ENCODE results near the gene VTN. TPM values are rescaled to one million over a fixed set of nuclear protein-coding genes. Genes with fewer than 3 reads are reported as not detected.

VTN gene
- total and polyA plus RNA-seq, 2 donors (not counting 1 experiment from before 2014, with no cell fraction given): 0.34 to 0.36 TPM

DNA sequence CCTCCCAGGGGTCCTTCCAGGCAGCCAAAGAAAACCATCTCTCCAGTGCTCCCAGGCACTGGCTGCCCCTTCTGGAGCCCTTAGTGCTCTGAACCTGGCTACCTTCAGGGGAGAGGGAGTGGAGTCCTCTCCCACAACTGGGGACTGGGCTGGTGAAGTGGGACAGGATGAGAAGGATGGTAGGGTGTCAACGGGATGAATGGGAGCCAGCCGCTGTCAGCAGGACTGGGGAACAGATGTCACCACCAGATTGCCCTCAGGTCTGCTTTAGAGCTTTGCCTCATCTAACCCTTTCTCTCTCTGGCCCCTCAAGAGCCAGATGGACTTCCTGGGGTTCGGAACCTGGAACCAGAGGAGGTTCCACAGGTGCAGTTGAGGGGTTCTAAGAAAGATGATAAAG, 4.6 kb downstream of the VTN start:
- Mint-ChIP-seq H3K27ac (no peak overlapping the region), H3K27me3 (no peaks in the 10 kb centered on the region), H3K4me3 (no peak overlapping the region), H3K9me3 (ENCODE audit: insufficient read depth) (no peaks in the 10 kb centered on the region), H3K4me1 (peaks cover under 1% of the 10 kb centered on the region)
- Histone ChIP-seq H3K9ac (ENCODE audit: low read length) (no peak overlapping the region), H3K27ac (ENCODE audit: low read length in 2 of 2) (no peak overlapping the region), H3K36me3 (replicated peaks in 1 of 2; ENCODE audit: control extremely low read depth in 1 of 2, control insufficient read depth in 1 of 2, extremely low read depth in 1 of 2, insufficient read depth in 2 of 2, low read length in 1 of 2) (peaks cover 0 to 43% of the 10 kb centered on the region in 2 experiments), H3K27me3 (replicated peaks in 1 of 4; ENCODE audit: control extremely low read depth in 1 of 4, control insufficient read depth in 3 of 4, insufficient read depth in 4 of 4, low read length in 3 of 4) (no peaks in the 10 kb centered on the region), H4K20me1 (ENCODE audit: control insufficient read depth, insufficient read depth, low read length, poor library complexity, severe bottlenecking) (peaks cover 9% of the 10 kb centered on the region), H3K4me1 (ENCODE audit: control insufficient read depth in 2 of 2, insufficient read depth in 2 of 2, low read length in 2 of 2) (no peaks in the 10 kb centered on the region), H3K79me2 (ENCODE audit: control insufficient read depth, insufficient read depth, low read length) (no peaks in the 10 kb centered on the region), H3K9me3 (ENCODE audit: control extremely low read depth in 1 of 3, control insufficient read depth in 2 of 3, insufficient read depth in 1 of 3, low read length in 2 of 3) (no peaks in the 10 kb centered on the region), H2AFZ (ENCODE audit: insufficient read depth, low read depth, low read length, poor library complexity, severe bottlenecking) (no peak overlapping the region), H3K4me3 (ENCODE audit: control extremely low read depth in 1 of 5, extremely low read depth in 1 of 5, insufficient read depth in 1 of 5, low read depth in 2 of 5, low read length in 4 of 5) (no peak overlapping the region), H3K4me2 (replicated peaks; ENCODE audit: low read depth, low read length, poor library complexity, severe bottlenecking) (no peak overlapping the region)
- POLR2A ChIA-PET: no interaction called here
- DNase-seq (no peak), ATAC-seq (ENCODE audit: low read depth) (no peak)
- intact Hi-C loops (cut with micrococcal nuclease): no loop called here
- TF ChIP-seq EZH2 (IDR thresholded peaks at IDR 0.05; ENCODE audit: borderline replicate concordance, insufficient read depth, low read depth, low read length, poor library complexity, severe bottlenecking): no peak
- TF ChIP-seq, protein P1, sequence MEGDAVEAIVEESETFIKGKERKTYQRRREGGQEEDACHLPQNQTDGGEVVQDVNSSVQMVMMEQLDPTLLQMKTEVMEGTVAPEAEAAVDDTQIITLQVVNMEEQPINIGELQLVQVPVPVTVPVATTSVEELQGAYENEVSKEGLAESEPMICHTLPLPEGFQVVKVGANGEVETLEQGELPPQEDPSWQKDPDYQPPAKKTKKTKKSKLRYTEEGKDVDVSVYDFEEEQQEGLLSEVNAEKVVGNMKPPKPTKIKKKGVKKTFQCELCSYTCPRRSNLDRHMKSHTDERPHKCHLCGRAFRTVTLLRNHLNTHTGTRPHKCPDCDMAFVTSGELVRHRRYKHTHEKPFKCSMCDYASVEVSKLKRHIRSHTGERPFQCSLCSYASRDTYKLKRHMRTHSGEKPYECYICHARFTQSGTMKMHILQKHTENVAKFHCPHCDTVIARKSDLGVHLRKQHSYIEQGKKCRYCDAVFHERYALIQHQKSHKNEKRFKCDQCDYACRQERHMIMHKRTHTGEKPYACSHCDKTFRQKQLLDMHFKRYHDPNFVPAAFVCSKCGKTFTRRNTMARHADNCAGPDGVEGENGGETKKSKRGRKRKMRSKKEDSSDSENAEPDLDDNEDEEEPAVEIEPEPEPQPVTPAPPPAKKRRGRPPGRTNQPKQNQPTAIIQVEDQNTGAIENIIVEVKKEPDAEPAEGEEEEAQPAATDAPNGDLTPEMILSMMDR (IDR thresholded peaks at IDR 0.05): no peak
- WGBS (ENCODE audit: insufficient coverage): no CpG with 5 or more reads among the region's 3 CpGs
- CTCF ChIA-PET: interaction anchor here (0.7 kb wide), 1 partner anchor 252 kb away, joined by 3 read pairs; no protein-coding TSS in a partner anchor

DNA sequence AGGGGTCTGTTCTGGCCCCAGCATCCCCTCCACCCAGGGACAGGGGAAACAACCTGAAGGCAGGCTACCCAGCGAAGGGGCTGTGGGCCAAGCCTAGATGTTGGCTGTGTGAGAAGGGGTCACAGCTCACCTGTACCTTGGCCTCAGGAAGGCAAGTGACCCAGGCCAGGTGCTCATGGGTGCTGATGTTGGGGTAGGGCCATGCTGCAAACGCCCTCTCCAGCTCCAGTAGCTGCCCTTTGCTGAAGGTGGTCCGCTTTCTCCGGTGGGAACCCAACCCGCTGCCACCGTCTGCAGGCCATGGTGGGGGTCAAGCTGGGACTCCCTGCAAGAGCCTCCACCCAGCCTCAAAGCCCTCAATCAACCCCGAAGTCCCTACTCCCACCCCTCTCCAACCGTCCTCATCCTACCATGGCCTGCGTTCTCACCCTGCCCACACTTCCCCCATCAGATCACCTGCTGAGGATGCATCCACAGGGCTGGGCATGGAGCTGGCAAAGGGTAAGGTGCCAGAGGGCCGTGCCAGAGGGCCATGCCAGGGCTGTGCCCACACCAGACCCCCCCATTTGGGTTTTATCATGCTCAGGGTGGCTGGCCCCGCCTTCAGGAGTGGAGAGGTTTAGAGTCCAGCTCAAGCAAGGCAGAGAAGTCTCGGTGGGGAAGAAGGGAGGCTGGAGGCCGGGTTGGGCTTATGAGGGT, 5.3 kb downstream of the VTN start, which contains the start of gene SEBOX:
Gene SEBOX (minus strand): TSS at position 535 of the 699 bp plus-strand sequence. CDS start 48 bp downstream, at position 487.
- no peak for ATAC-seq (ENCODE audit: low read depth)
- peaks cover 0 to 49% of the 10 kb centered on the region in 2 experiments for H3K36me3 ChIP-seq (replicated peaks in 1 of 2; ENCODE audit: control extremely low read depth in 1 of 2, control insufficient read depth in 1 of 2, extremely low read depth in 1 of 2, insufficient read depth in 2 of 2, low read length in 1 of 2)
- H3K79me2 ChIP-seq (ENCODE audit: control insufficient read depth, insufficient read depth, low read length): no peaks in the 10 kb centered on the region
- H3K9me3 Mint-ChIP-seq (ENCODE audit: insufficient read depth): no peaks in the 10 kb centered on the region
- H3K27me3 Mint-ChIP-seq: no peaks in the 10 kb centered on the region
- no peak within 1 kb of the TSS for H3K4me2 ChIP-seq (replicated peaks; ENCODE audit: low read depth, low read length, poor library complexity, severe bottlenecking)
- no peaks in the 10 kb centered on the region for H3K4me1 Mint-ChIP-seq
- no peak within 1 kb of the TSS for H3K27ac ChIP-seq (ENCODE audit: low read length in 2 of 2)
- H3K9ac ChIP-seq (ENCODE audit: low read length): no peak within 1 kb of the TSS
- intact Hi-C loops (cut with micrococcal nuclease): no loop called here
- H3K4me1 ChIP-seq (ENCODE audit: control insufficient read depth in 2 of 2, insufficient read depth in 2 of 2, low read length in 2 of 2): no peaks in the 10 kb centered on the region
- no peaks in the 10 kb centered on the region for H3K27me3 ChIP-seq (replicated peaks in 1 of 4; ENCODE audit: control extremely low read depth in 1 of 4, control insufficient read depth in 3 of 4, insufficient read depth in 4 of 4, low read length in 3 of 4)
- H3K27ac Mint-ChIP-seq: no peak within 1 kb of the TSS
- H3K4me3 Mint-ChIP-seq: no peak within 1 kb of the TSS
- no peak within 1 kb of the TSS for H3K4me3 ChIP-seq (ENCODE audit: control extremely low read depth in 1 of 5, extremely low read depth in 1 of 5, insufficient read depth in 1 of 5, low read depth in 2 of 5, low read length in 4 of 5)
- no peak within 1 kb of the TSS for H2AFZ ChIP-seq (ENCODE audit: insufficient read depth, low read depth, low read length, poor library complexity, severe bottlenecking)
- 96% methylated on average over 8 of the region's 13 CpGs for WGBS (ENCODE audit: insufficient coverage)
- no peak for TF ChIP-seq EZH2 (IDR thresholded peaks at IDR 0.05; ENCODE audit: borderline replicate concordance, insufficient read depth, low read depth, low read length, poor library complexity, severe bottlenecking)
- TF ChIP-seq, protein P1 (IDR thresholded peaks at IDR 0.05): no peak
- H4K20me1 ChIP-seq (ENCODE audit: control insufficient read depth, insufficient read depth, low read length, poor library complexity, severe bottlenecking): peaks cover 12% of the 10 kb centered on the region
- CTCF ChIA-PET: interaction anchor here (0.7 kb wide), 1 partner anchor 252 kb away, joined by 3 read pairs; no protein-coding TSS in a partner anchor
- H3K9me3 ChIP-seq (ENCODE audit: control extremely low read depth in 1 of 3, control insufficient read depth in 2 of 3, insufficient read depth in 1 of 3, low read length in 2 of 3): no peaks in the 10 kb centered on the region
- POLR2A ChIA-PET: no interaction called here
- no peak for DNase-seq
